GM19193 (cell line): Measurements from ENCODE around the gene PDCD11.

Experiments
- POLR2A ChIP-seq: IDR thresholded peaks from 4 replicates; pipeline ENCODE4 v1.6.1; 2011; ENCODE audit not compliant: insufficient read depth, insufficient read length; ENCODE audit errors: extremely low read depth

Gene PDCD11

DNA sequence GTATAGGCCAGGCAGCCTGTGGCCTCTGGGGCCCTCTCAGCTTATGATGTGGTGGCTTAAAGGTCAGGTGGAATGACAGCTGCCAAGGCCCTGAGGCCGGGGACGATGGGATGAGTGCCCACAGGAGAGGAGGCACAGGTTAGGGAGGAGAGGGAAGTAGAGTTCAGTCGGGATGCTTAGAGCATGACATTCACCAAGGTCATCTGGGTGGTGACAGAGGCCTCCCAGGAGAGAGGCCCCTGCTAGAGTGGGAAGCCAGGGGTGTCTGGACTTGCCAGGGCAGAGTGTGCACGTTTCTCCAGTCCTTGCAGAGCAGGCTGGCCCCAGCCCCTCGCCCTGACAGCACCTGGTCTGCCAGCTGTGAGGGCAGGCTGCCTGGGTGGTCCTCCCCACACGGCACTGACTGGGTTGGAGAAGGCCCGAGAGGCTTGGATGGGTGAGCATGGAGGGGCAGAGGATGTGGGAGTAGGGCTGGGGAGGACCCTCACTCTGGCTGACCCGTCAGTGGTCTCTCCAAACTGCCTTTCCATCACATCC is 60.8 kb downstream of the PDCD11 start:
- TF ChIP-seq POLR2A, result no peak

DNA sequence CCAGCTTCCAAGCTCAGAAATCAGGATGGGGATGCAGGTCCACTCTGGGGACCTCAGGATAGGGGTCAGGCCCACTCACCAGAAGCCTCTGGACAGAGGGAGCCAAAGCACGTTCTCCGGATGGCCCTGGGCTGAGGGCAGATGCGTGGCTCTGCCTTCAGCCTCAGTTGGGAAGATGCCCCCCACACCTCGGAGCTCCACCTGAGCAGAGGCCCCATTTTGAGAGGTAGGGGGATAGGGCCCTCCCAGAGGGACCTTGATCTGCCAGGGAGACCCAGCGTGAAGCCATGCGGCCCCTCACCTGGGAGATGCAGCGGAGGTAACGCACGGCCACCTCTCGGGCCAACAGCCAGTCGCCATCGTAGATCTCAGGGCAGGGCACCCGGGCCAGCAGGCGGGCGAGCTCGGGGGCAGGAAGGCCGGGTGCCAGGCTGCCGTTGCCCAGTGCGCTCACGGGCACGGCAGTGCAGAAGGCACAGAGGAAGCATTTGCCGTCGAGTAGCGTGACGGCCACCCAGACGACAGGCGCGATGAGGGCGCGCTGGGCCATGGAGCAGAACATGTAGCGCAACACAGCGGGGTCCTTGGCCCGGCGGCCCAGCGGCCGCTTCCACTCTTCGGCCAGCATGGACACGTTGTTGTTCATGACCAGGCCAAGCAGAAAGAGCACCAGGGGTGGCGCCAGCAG is 61.6 kb downstream of the PDCD11 start:
- no peak for TF ChIP-seq POLR2A

DNA sequence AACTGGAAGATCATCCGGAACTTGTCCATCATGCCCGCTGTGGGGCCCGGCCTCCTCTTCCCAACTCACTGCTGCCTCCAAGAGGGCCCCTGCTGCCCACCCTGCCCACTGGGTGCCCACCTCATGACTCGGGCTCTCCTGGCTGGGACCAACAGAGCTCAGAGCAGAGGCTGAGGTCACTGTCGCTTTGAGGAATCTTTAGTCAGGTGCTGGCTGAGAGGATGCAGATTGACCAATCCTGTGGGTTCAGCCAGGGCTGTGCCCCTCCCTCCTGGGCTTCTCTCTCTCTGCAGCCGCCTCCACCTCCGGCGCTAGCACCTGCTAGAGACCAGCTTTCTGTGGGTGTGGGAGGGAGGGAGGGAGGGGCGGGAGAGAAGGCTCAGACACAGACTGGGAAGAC is 62.3 kb downstream of the PDCD11 start, which contains the start of gene CALHM1:
Gene CALHM1, minus strand, starts transcription at position 181 of the 400 bp plus-strand sequence. Its CDS starts 149 bp downstream, at position 32.
- TF ChIP-seq POLR2A, result no peak

DNA sequence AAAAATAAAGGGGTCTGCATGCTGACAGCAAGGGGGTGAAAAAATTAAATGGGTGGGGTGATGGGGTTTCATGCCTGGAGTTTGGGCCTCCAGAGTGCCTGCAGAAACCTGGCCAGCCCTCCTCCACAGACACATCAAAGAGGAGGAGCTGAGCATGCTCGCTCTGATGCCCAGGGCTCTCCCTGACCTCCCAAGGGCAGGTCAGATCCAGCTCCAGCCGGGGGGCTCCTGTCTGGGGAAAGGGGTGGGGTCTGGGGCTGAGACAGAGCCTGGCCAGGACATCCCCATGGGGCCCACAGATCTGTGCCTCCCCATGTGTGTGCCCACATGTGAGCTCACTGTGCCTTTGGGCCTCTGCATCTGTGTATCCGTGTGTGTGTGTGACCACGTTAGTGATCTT is 63.2 kb downstream of the PDCD11 start:
- no peak for TF ChIP-seq POLR2A

DNA sequence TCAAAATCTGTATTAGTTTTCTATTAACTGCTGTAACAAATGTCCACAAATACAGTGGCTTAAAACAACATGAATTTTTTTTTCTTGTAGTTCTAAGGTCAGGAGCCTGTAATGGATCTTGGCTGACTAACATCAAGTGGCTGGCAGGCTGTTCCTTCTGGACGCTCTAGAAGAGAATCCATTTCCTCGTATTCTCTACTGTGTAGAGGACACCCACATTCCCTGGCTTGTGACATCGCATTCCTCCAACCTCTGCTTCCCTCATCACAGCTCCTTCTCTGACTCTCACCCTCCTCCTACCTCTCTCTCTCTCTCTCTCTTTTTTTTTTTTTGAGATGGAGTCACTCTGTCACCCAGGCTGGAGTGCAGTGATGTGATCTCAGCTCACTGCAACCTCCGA is 67.1 kb downstream of the PDCD11 start:
- TF ChIP-seq POLR2A, result no peak

DNA sequence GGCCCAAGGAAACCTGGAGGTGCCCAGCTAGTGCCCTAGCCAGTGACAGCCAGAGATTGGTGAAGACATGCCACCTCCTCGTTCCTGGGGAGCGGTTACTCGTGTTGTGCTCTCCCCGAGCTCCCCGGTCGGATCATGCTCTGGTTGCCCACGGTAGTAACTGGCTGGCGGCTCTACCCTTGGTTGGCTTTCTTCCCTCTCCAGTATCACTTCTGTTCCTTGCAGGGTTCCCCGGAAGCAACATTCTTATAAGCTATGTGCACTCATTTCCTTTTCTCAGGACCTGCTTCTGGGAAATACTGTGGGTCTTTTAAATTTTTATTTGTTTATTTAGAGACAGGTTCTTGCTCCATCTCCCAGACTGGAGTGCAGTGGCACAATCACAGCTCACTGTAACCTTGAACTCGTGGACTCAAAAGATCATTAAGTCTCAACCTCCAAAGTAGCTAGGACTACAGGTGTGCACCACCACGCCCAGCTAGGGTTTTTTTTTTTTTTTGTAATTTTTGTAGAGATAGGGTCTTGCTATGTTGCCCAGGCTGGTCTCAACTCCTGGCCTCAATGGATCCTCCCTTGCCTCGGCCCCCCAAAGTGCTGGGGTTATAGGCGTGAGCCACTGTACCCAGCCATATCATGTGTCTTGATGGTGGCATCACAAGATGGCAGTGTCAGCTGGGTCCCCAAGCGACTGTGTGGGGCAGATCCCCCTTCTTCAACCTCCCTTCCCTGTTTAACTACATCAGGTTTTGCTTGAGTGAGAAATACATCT is 69.2 kb downstream of the PDCD11 start:
- TF ChIP-seq POLR2A, result no peak

DNA sequence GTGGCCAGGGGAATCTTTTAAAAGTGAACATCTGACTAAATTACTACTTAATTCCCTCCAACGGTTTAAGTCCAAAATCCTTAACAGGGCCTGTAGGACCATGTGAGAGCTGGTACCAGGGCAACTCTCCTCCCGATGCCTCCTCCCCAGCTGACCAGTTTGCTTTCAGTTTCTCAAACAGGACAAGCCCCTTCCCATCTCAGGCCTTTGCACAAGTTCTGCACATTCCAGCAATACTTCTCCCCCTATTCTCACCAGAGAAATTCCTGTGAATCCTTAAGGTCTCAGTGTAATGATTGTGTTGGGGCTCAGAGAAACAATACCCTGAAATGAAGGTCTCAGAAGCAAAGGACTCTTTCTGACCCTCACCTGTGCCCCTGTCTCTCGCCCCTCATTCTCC is 70.3 kb downstream of the PDCD11 start:
- TF ChIP-seq POLR2A, result no peak

DNA sequence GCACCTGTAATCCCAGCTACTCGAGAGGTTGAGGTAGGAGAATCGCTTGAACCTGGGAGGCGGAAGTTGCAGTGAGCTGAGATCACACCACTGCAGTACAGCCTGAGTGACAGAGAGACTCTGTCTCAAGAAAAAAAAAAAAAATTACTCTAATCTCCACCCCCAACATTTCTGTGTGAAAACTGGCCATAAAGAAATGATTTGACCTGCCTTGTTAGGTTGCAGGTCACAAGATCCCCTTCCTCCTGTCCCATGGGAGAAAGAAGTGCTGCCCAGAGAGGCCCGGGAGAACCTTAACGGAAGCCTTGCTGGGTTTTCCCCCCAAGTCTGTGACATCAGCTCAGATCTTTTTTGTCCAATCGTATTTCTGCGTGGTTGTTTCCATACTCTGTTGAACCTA is 71.0 kb downstream of the PDCD11 start:
- no peak for TF ChIP-seq POLR2A

DNA sequence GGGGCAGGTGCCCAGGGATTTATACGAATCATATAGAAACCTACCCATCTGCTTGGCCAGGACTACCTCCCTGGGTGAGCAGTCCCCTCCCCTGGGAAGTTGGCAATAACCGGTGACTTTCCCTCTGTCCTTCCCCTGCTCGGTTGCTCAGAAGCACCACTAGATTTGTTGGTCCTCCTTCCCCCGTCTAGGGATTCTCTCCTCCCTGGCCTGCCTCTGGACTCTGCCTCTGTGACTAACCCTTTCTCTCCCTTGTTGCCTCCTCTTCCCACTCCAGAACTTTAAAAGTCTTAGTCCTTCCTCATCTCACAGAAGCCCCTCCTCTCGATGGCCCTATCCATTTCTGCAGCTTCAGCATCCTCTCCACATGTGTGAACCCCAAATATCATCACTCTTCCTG is 72.8 kb downstream of the PDCD11 start:
- TF ChIP-seq POLR2A, result no peak

DNA sequence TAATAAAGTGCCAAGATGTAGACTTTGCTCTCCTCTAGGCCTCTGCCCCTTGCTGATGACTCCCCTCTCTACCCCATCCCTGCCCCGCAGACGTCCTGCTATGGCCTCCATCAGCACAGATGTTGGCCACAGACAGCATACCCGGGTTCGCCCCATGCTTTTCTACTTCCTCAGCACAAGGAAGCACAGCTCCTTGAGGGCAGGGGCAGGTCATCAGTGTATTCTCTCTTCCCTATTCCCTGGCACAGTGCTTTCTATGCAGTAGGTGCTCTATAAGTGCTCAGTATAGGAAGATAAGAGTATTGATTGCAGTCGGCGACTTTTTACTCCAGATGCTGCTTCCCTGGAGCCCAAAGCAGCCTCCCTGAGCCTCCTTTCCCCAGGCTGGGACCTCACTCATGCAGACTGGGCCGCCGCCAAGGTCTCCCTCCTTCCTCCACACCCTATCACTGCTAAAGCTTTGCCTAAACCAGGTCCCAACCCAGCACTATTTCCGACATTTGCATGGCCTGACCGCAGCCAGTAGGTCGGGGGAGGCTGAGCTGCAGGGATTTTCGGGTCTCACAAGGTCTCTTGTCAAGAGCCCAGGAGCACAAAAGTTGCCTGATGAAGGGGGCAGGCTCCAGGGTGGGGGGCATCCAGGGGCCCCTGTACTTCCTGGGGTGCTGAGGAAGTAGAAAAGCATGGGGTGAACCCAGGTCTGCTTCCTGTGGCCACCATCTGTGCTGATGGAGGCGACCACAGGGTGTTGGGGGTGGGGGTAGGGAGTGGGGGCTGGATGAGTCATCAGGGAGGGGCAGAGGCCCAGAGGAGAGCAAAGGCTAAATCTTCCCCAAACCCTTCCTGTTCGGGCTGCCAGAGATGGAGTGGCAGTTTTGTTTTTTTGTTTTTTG is 74.6 kb downstream of the PDCD11 start:
- TF ChIP-seq POLR2A, result peak; percentile 67

DNA sequence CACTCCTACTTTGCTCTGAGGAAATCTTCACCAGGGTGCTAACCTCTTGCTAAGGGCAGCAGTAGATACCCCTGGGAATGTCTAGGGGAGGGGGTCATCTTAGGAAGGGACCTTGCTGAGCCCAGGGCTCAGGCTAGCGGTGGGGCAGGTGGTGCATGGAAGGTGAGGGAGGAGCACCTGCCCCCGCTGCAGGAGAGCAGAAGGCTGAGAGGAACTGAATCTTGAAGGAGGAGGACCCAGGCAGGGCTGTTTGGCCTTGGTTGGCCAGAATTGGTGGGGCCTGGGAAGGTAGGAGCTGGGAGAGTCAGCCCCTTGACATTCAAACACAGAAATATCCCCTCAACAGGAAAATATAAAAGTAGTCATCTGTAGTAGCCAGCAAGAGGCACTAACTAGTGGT is 75.6 kb downstream of the PDCD11 start:
- peak; percentile 57 for TF ChIP-seq POLR2A

DNA sequence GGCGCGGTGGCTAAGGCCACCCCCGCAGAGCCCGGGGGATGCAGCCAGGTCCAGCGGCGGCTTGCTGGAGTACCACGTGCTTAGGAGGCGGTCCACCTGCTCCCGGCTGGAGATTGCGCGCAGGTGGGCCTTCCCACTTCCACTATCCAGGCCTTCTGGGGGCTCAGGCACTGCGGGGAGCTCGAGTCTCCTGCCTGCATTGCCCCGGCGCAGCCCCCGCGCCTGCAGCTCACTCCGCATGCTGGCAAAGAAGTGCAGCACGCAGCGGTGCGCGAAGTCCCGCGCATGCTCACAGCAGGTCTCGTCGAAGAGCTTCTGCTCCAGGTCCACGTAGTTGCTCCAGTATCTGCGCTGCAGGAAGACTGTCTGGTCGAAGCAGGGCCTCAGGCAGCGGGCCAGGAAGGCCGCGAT is 76.8 kb downstream of the PDCD11 start:
- TF ChIP-seq POLR2A, result no peak

DNA sequence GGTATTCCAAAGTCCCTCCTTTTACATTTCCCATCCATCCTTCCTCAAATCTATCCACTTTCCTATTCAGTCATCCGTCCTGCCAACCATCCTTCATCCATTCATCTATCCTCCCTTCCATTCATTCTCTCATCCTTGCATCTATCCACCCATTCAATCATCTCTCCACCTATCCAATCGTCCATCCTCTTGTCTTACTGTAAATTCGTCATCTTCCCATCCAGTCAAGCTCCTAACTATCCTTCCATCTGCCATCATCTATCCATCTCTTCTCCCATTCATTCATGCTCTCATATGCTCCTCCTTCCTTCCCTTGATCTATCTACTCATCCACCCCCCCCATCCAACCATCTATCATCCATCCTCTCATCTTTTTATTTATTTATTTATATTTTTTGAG is 77.7 kb downstream of the PDCD11 start:
- no peak for TF ChIP-seq POLR2A

DNA sequence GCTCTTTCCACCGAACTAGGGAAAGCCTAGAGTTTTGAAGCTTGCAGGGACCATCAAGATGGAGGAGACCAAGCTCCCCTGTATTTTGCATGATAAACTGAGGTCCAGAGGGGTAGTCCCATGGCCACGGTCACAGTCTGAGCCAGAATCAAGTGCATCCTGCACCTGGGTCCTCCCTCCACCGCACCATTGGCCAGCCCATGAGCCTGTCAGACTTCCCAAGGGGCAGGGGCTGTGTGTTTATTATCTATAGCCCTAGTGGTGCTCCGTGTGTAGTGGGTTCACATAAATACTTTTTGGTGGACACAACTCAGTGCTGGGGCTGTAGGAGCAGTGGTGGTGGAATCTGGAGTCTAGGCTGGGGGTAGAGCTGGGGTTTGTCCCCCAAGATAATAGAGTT is 79.0 kb downstream of the PDCD11 start:
- TF ChIP-seq POLR2A, result no peak
